Stimulated activated CD4-positive, alpha-beta T cell treated with anti-CD3 and anti-CD28 coated beads, Interleukin-12 subunit alpha, Interleukin-12 subunit beta, amount 100 ng/mL, for 4 hours (primary cell): Measurements from ENCODE around the gene SYNPO.

Experiments
- DNase-seq: peaks from one replicate; pipeline ENCODE4 v3.0.0-alpha.2; 2020

The SYNPO gene

DNA sequence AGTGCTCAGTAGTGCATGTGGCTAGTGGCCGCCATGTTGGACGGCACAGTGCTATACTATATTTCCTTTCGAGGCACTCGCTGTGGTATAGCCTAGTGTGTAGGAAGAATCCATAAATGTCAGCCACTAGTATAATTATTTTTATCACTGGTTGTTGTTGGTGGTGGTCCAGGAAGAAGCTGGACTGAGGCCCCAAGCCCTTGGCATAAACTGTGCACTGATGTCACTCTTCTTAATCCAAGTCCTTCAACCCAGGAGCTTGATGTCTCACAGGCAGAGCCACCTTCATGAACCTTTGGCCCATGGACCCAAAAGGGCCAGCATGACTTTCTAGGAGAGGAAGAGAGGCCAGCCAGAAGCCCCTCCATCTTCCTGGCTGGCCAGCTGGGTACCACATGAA is 32.5 kb upstream of the SYNPO start:
- no peak for DNase-seq

GRCh38 chr5:150608991-150609390 is 31.5 kb upstream of the SYNPO start:
- no peak for DNase-seq

DNA sequence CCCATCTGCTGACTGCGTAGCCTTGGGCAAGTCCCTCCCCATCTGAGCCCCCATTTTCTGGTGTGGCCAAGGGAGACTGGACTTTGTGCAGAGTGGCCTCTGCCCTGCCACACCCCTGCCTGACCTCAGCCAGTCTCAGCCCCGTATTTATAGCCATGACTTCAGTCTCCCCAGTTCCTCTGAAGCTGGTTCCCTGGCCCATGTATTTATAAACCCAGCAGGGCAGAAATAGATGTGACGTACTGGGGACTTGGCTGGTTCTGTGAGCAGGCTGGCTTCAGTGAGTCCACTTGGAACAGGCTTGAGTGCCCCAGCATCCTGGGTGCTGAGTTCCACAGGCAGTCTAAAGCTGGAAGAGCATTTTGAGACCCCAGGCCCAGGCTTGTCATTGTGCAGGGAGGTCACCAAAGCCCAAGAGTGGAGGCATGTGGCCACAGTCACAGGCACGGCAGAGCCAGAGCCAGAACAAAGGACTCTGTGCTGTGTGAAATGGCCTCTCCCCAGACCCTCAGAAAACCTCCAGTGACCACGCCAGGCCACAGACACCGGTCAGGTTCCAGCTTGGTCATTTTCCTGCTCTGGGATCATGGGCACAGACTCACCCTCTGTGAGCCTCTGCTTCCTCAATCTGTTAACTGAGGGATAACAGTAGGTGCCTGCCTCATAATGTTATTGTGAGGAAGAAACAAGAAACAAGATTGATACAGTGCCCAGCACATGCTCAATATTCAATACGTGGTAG is 30.4 kb upstream of the SYNPO start:
- DNase-seq: no peak

- no peak for DNase-seq
These were observed 29.4 kb upstream of the SYNPO start for GRCh38 chr5:150611026-150611425.

- no peak for DNase-seq
These were observed 28.1 kb upstream of the SYNPO start for GRCh38 chr5:150612405-150612804.

GRCh38 chr5:150612905-150613670 is 27.4 kb upstream of the SYNPO start:
- DNase-seq: no peak

- DNase-seq: no peak
These were observed 26.3 kb upstream of the SYNPO start for GRCh38 chr5:150613991-150614660.

- DNase-seq: no peak
These were observed 25.8 kb upstream of the SYNPO start for GRCh38 chr5:150614661-150615060.

DNA sequence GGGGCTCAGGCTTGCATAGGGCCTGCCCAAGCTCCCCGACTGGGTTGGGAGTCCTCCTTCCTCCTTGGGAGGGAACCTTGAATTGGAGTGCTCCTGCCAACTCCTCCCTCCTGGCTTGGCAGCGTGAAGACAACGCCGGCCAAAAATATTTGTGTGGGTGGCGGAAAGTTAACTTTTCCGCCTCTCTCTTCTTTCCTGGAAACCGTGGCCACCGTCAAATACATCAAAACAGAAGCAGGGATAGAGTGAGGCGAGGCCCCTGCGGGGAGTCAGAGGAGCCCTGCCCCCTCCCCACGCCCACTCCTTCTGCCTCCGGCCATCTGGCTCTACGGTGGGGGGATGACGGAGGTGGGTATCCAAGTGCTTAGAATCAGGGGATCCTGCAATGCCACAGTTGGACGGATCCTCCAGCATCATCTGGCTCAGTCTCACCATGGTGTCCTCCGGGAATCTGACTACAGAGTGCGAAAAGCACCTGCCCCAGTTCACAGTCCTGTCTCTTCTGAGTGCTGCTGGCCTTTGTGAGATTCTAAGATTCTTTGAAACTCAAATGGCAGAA is 25.2 kb upstream of the SYNPO start:
- DNase-seq: no peak

- DNase-seq: no peak
These were observed 24.4 kb upstream of the SYNPO start for GRCh38 chr5:150616024-150616470.

- no peak for DNase-seq
These were observed 24.0 kb upstream of the SYNPO start for GRCh38 chr5:150616506-150616905.

GRCh38 chr5:150618163-150618562 is 22.3 kb upstream of the SYNPO start:
- DNase-seq: no peak

GRCh38 chr5:150618588-150619281 is 21.7 kb upstream of the SYNPO start:
- DNase-seq: no peak

- no peak for DNase-seq
These were observed 20.9 kb upstream of the SYNPO start for GRCh38 chr5:150619359-150620230.

- DNase-seq: no peak
These were observed 19.2 kb upstream of the SYNPO start for GRCh38 chr5:150621301-150621700.

GRCh38 chr5:150622157-150622556 is 18.3 kb upstream of the SYNPO start:
- DNase-seq: no peak

GRCh38 chr5:150623152-150623877 is 17.1 kb upstream of the SYNPO start:
- no peak for DNase-seq

DNA sequence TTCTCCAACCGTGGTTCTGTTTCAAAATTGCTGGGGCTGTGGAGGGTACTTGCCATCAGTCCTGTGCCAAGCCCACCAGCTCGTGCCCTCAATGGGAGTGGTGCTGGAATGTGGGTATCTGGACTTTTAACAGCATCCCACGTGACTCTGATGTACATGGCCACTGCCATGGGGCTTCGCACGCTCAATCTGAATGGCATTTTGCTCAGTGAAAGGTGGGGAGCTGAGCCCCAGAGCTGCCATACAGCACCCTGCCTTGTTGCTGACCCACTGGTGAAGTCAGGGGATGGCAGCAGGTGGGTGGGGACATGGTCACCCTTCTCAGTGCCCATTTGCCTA is 16.6 kb upstream of the SYNPO start:
- no peak for DNase-seq

DNA sequence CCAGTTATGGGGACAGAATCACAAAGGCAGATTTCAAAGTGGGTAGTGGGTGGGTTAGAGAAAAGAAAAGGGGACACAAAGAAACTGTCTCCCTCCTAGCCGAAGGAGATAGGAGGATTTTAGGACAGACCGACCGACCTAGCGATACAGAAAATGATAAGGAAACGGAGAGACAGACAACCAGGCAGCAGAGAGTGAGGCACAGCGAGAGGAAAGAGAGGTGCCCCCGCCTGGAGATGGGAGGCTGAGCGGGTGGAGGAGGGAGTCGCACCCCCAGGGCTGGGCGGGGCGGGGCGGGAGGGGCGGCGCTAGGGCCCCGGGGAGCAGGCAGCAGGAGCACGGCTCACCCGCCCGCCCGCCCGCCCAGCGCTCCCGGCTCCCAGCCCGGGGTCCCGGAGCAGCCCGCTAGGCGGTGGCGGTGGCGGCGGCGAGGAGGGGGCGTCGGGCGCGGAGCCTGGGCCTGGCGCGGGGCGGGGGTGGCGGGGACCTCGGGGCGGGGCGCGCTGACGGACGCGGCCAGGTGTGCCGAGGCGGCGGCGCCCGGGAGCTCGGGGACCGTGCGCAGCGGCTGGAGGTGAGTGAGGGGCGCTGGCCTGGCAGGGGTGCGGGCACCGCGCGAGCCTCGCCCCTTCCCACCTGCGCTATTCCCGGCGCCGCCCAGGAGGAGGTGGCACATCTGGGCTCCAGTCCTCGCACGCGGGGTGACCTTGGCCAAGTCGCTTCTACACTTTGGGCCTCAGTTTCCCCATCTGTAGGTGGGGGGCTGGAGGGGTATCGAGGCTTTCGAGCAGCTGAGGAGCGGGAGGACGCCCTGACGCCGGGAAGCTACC is 15.9 kb upstream of the SYNPO start:
- DNase-seq: peak; percentile 29

GRCh38 chr5:150625164-150625535 is 15.3 kb upstream of the SYNPO start:
- no peak for DNase-seq
